NCI-H2029 treated with DMSO at 0.1 percent for 48 hours (cell line): ENCODE data around the gene MDM2.

Experiments used
- DNase-seq: peaks from one replicate; lab custom pipeline; 2025; lab: John Stamatoyannopoulos, UW

MDM2 gene

GRCh38 chr12:68807576-68808387 lies at the start of gene MDM2:
MDM2 (plus strand) TSS chr12:68808177; CDS start chr12:68808478, 301 bp downstream.
- DNase-seq = peak; percentile 68

- DNase-seq = no peak
These were observed 48.1 kb upstream of the MDM2 start for GRCh38 chr12:68759852-68760251.

- no peak for DNase-seq
These were observed 47.1 kb upstream of the MDM2 start for GRCh38 chr12:68760806-68761441.

- no peak for DNase-seq
These were observed 46.5 kb upstream of the MDM2 start for GRCh38 chr12:68761442-68761812.

GRCh38 chr12:68761901-68762630 lies 45.9 kb upstream of the MDM2 start:
- DNase-seq = no peak

- no peak for DNase-seq
These were observed 45.3 kb upstream of the MDM2 start for GRCh38 chr12:68762691-68763090.

- no peak for DNase-seq
These were observed 42.3 kb upstream of the MDM2 start for GRCh38 chr12:68765696-68766095.

GRCh38 chr12:68766646-68767045 lies 41.3 kb upstream of the MDM2 start:
- DNase-seq = no peak

- no peak for DNase-seq
These were observed 40.8 kb upstream of the MDM2 start for GRCh38 chr12:68767191-68767590.

GRCh38 chr12:68768431-68768939 lies 39.5 kb upstream of the MDM2 start:
- no peak for DNase-seq

GRCh38 chr12:68769941-68770340 lies 38.0 kb upstream of the MDM2 start:
- no peak for DNase-seq

GRCh38 chr12:68771223-68771925 lies 36.6 kb upstream of the MDM2 start:
- no peak for DNase-seq

- DNase-seq = no peak
These were observed 35.3 kb upstream of the MDM2 start for GRCh38 chr12:68772714-68773113.

- DNase-seq = no peak
These were observed 34.4 kb upstream of the MDM2 start for GRCh38 chr12:68773582-68773981.

- no peak for DNase-seq
These were observed 32.8 kb upstream of the MDM2 start for GRCh38 chr12:68775121-68775630.

- no peak for DNase-seq
These were observed 30.9 kb upstream of the MDM2 start for GRCh38 chr12:68776976-68777610.

GRCh38 chr12:68779280-68779679 lies 28.7 kb upstream of the MDM2 start:
- no peak for DNase-seq

- DNase-seq = no peak
These were observed 27.2 kb upstream of the MDM2 start for GRCh38 chr12:68780731-68781130.

- DNase-seq = no peak
These were observed 26.2 kb upstream of the MDM2 start for GRCh38 chr12:68781728-68782127.

- DNase-seq = no peak
These were observed 24.0 kb upstream of the MDM2 start for GRCh38 chr12:68784015-68784414.

- no peak for DNase-seq
These were observed 22.6 kb upstream of the MDM2 start for GRCh38 chr12:68785358-68785757.
